Sigmoid colon (tissue), 7 donors: ENCODE data around the gene OR5L1. TPM values are rescaled to one million over a fixed set of nuclear protein-coding genes. Genes with fewer than 3 reads are reported as not detected.

Experiments
- DNase-seq: peaks from one replicate; pipeline ENCODE4 v3.0.0-alpha.2; 2019
- H3K27ac ChIP-seq, 4 donors: fragments of 200-600 bp; sonication (generic); one replicate each; pipeline ENCODE4 v1.5.1; 2016 to 2019; ENCODE audit warnings: mild to moderate bottlenecking in 1 of 4
- H3K27me3 ChIP-seq, 3 donors: fragments of 200-600 bp; sonication (generic); one replicate each; pipeline ENCODE4 v1.5.1; 2019; ENCODE audit warnings: mild to moderate bottlenecking in 1 of 3
- H3K36me3 ChIP-seq, 4 donors: fragments of 200-600 bp; sonication (generic); one replicate each; pipeline ENCODE4 v1.5.1; 2016 to 2019
- H3K4me1 ChIP-seq, 4 donors: fragments of 200-600 bp; sonication (generic); one replicate each; pipeline ENCODE4 v1.5.1; 2017 to 2019
- H3K4me3 ChIP-seq, 4 donors: fragments of 200-600 bp; sonication (generic); one replicate each; pipeline ENCODE4 v1.5.1; 2017 to 2019; ENCODE audit warnings: mild to moderate bottlenecking in 2 of 4, moderate library complexity in 1 of 4
- H3K9me3 ChIP-seq, 4 donors: fragments of 200-600 bp in 3 of 4; sonication (generic) in 3 of 4; one replicate each; pipeline versions ENCODE4 v1.5.1 to v1.6.1; 2013 to 2019
- EP300 ChIP-seq, 4 donors: sonication (generic); formaldehyde crosslinking; IDR thresholded peaks; one replicate each; pipeline ENCODE4 v1.6.1; 2017; ENCODE audit warnings: antibody characterized with exemption in 4 of 4
- POLR2A ChIP-seq, 2 donors: fragments of 450-650 bp; IDR thresholded peaks; one replicate each; pipeline ENCODE4 v1.6.1; 2016; ENCODE audit warnings: antibody characterized with exemption in 2 of 2, mild to moderate bottlenecking in 2 of 2, moderate library complexity in 2 of 2
- POLR2AphosphoS5 ChIP-seq, 4 donors: sonication (generic); formaldehyde crosslinking; IDR thresholded peaks; one replicate each; pipeline ENCODE4 v1.6.1; 2017; ENCODE audit warnings: antibody characterized with exemption in 4 of 4
- WGBS, 2 donors: extraction: QIAGEN DNeasy Blood & Tissue Kit; methylation state at CpG; one replicate each; pipeline ENCODE4 v1.1.7; 2013; 5-methylcytosine and 5-hydroxymethylcytosine counted together
- intact Hi-C: fragments of 100-400 bp; cut with DNase I; formaldehyde crosslinking; loops from one replicate; pipeline ENCODE4 v1.15.1; 2023
- polyA plus RNA-seq, 3 donors: library from polyadenylated mRNA; stranded (reverse); fragments of 200-250 nt; gene quantifications; one replicate each; pipeline ENCODE4 v1.2.3, GENCODE V29; 2013
- total RNA-seq, 4 donors: library from RNA; depleted of rRNA; stranded (reverse); fragments of >200 nt; gene quantifications; one replicate each; pipeline ENCODE4 v1.1.0, GENCODE V29; 2016
- TF ChIP-seq, protein P1 (sequence below), 4 experiments: fragments of 450-650 bp in 3 of 4; fragments of 200-600 bp in 1 of 4; IDR thresholded peaks; one replicate each; pipeline ENCODE4 v1.5.1; 2016 to 2019; ENCODE audit warnings: antibody characterized with exemption in 4 of 4, mild to moderate bottlenecking in 3 of 4, moderate library complexity in 2 of 4
- donor health status: healthy with polysubstance abuse.
- donor health status: Bipolar disorder and iron deficiency.
- donor health status: healthy.

OR5L1 gene
- total and polyA plus RNA-seq, 7 donors, result not detected

DNA sequence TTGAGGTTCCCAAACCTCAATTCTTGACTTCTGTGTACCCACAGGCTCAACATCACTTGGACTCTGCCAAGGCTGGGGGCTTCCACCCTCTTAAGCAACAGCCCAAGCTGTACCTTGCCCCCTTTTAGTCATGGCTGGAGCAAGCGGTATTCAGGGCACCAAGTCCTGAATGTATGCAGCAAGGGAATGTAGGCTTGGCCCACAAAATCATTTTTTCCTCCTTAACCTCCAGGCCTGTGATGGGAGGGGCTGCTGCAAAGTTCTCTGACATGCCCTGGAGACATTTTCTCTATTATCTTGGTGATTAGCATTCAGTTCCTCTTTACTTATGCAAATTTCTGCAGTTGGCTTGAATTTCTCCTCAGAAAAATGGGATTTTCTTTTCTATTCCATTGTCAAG lies 4.9 kb upstream of the OR5L1 start:
- peaks cover 0 to 7% (median 0%) of the 10 kb centered on the region in 4 donors for H3K9me3 ChIP-seq
- H3K27ac ChIP-seq, result no peak overlapping the region
- intact Hi-C loops, result no loop called here
- no peaks in the 10 kb centered on the region for H3K4me1 ChIP-seq
- TF ChIP-seq, protein P1, sequence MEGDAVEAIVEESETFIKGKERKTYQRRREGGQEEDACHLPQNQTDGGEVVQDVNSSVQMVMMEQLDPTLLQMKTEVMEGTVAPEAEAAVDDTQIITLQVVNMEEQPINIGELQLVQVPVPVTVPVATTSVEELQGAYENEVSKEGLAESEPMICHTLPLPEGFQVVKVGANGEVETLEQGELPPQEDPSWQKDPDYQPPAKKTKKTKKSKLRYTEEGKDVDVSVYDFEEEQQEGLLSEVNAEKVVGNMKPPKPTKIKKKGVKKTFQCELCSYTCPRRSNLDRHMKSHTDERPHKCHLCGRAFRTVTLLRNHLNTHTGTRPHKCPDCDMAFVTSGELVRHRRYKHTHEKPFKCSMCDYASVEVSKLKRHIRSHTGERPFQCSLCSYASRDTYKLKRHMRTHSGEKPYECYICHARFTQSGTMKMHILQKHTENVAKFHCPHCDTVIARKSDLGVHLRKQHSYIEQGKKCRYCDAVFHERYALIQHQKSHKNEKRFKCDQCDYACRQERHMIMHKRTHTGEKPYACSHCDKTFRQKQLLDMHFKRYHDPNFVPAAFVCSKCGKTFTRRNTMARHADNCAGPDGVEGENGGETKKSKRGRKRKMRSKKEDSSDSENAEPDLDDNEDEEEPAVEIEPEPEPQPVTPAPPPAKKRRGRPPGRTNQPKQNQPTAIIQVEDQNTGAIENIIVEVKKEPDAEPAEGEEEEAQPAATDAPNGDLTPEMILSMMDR (IDR thresholded peaks at IDR 0.05), result no peak
- no peak for TF ChIP-seq POLR2A (IDR thresholded peaks at IDR 0.05)
- no peak for TF ChIP-seq EP300 (IDR thresholded peaks at IDR 0.05)
- TF ChIP-seq POLR2AphosphoS5 (IDR thresholded peaks at IDR 0.05), result no peak
- H3K27me3 ChIP-seq, result no peaks in the 10 kb centered on the region
- no peak for DNase-seq
- 91 to 96% methylated on average over 1 of the region's 1 CpG for WGBS, 2 donors
- no peak overlapping the region for H3K4me3 ChIP-seq
- H3K36me3 ChIP-seq, result no peaks in the 10 kb centered on the region

GRCh38 chr11:55819330-55819729 lies 8.2 kb downstream of the OR5L1 start, which contains the start of gene OR5D18:
Gene OR5D18, plus strand, starts transcription at chr11:55819630. Its CDS starts 0 bp downstream, at chr11:55819630.
- DNase-seq, result no peak
- intact Hi-C loops, result no loop called here
- WGBS, 2 donors, result 85 to 87% methylated on average over 5 of the region's 5 CpGs
- no peak within 1 kb of the TSS for H3K4me3 ChIP-seq
- H3K36me3 ChIP-seq, result no peaks in the 10 kb centered on the region
- H3K4me1 ChIP-seq, result no peaks in the 10 kb centered on the region
- no peak within 1 kb of the TSS for H3K27ac ChIP-seq
- TF ChIP-seq, protein P1 (IDR thresholded peaks at IDR 0.05), result no peak
- TF ChIP-seq EP300 (IDR thresholded peaks at IDR 0.05), result no peak
- TF ChIP-seq POLR2A (IDR thresholded peaks at IDR 0.05), result no peak
- TF ChIP-seq POLR2AphosphoS5 (IDR thresholded peaks at IDR 0.05), result no peak
- H3K27me3 ChIP-seq, result no peaks in the 10 kb centered on the region
- no peaks in the 10 kb centered on the region for H3K9me3 ChIP-seq

GRCh38 chr11:55826919-55827318 lies 15.8 kb downstream of the OR5L1 start, which contains the start of gene OR5L2:
Gene OR5L2, plus strand, starts transcription at chr11:55827219. Its CDS starts 0 bp downstream, at chr11:55827219.
- no peaks in the 10 kb centered on the region for H3K4me1 ChIP-seq
- TF ChIP-seq EP300 (IDR thresholded peaks at IDR 0.05), result no peak
- TF ChIP-seq POLR2AphosphoS5 (IDR thresholded peaks at IDR 0.05), result no peak
- no peak for TF ChIP-seq POLR2A (IDR thresholded peaks at IDR 0.05)
- TF ChIP-seq, protein P1 (IDR thresholded peaks at IDR 0.05), result no peak
- H3K9me3 ChIP-seq, result no peaks in the 10 kb centered on the region
- no peak for DNase-seq
- H3K36me3 ChIP-seq, result no peaks in the 10 kb centered on the region
- H3K4me3 ChIP-seq, result no peak within 1 kb of the TSS
- H3K27ac ChIP-seq, result no peak within 1 kb of the TSS
- H3K27me3 ChIP-seq, result no peaks in the 10 kb centered on the region
- intact Hi-C loops, result no loop called here

GRCh38 chr11:55838452-55838851 lies 27.3 kb downstream of the OR5L1 start, which contains the start of gene OR5D16:
Gene OR5D16, plus strand, starts transcription at chr11:55838752. Its CDS starts 0 bp downstream, at chr11:55838752.
- WGBS, 2 donors, result 28 to 54% methylated on average over 3 of the region's 3 CpGs
- Histone ChIP-seq H3K9me3 (no peaks in the 10 kb centered on the region), H3K27ac (no peak within 1 kb of the TSS), H3K36me3 (no peaks in the 10 kb centered on the region), H3K4me1 (no peaks in the 10 kb centered on the region), H3K27me3 (no peaks in the 10 kb centered on the region), H3K4me3 (no peak within 1 kb of the TSS)
- intact Hi-C loops, result no loop called here
- TF ChIP-seq EP300 (IDR thresholded peaks at IDR 0.05), result no peak
- TF ChIP-seq POLR2A (IDR thresholded peaks at IDR 0.05), result no peak
- TF ChIP-seq, protein P1 (IDR thresholded peaks at IDR 0.05), result no peak
- DNase-seq, result no peak

- Histone ChIP-seq H3K4me1 (no peaks in the 10 kb centered on the region), H3K9me3 (no peaks in the 10 kb centered on the region), H3K27ac (no peak overlapping the region), H3K36me3 (no peaks in the 10 kb centered on the region), H3K27me3 (no peaks in the 10 kb centered on the region), H3K4me3 (no peak overlapping the region)
- intact Hi-C loops, result no loop called here
- TF ChIP-seq POLR2A (IDR thresholded peaks at IDR 0.05) (no peak), EP300 (IDR thresholded peaks at IDR 0.05) (no peak), POLR2AphosphoS5 (IDR thresholded peaks at IDR 0.05) (no peak)
- TF ChIP-seq, protein P1 (IDR thresholded peaks at IDR 0.05), result no peak
- WGBS, 2 donors, result 40 to 47% methylated on average over 2 of the region's 2 CpGs
- DNase-seq, result no peak
Observed at GRCh38 chr11:55847453-55847852, 36.3 kb downstream of the OR5L1 start.
